Skeletal muscle satellite cell (primary cell): ENCODE measurements around the gene PNPLA1.

Experiments
- H3K27me3 ChIP-seq: 2 replicates; pipeline ENCODE4 v1.7.0; 2013; ENCODE audit warnings: low read length; ENCODE audit not compliant: control insufficient read depth, insufficient read depth
- H3K36me3 ChIP-seq: 2 replicates; pipeline ENCODE4 v1.7.0; 2013; ENCODE audit warnings: mild to moderate bottlenecking, control low read depth, low read length; ENCODE audit not compliant: insufficient read depth
- H3K4me1 ChIP-seq: 2 replicates; pipeline ENCODE4 v1.7.0; 2013; ENCODE audit warnings: low read length; ENCODE audit not compliant: control insufficient read depth, insufficient read depth
- H3K4me2 ChIP-seq: 2 replicates; pipeline ENCODE4 v1.7.0; 2013; ENCODE audit warnings: mild to moderate bottlenecking, low read length
- H3K4me3 ChIP-seq: 2 replicates; pipeline ENCODE4 v1.7.0; 2013; ENCODE audit warnings: low read length
- H3K9ac ChIP-seq: 2 replicates; pipeline ENCODE4 v1.7.0; 2013; ENCODE audit warnings: mild to moderate bottlenecking, low read depth, low read length, moderate library complexity
- H3K9me3 ChIP-seq: replicated peaks from 2 replicates; pipeline ENCODE4 v1.7.0; 2013; ENCODE audit warnings: mild to moderate bottlenecking, control low read depth, low read length

Gene PNPLA1

GRCh38 chr6:36273802-36274514, 4.1 kb downstream of the PNPLA1 start:
- Histone ChIP-seq H3K27me3 (peaks cover 83% of the 10 kb centered on the region), H3K9me3 (no peaks in the 10 kb centered on the region), H3K36me3 (no peaks in the 10 kb centered on the region), H3K4me3 (no peak overlapping the region), H3K4me1 (no peaks in the 10 kb centered on the region), H3K9ac (no peak overlapping the region), H3K4me2 (no peak overlapping the region)

GRCh38 chr6:36276581-36277536, 7.0 kb downstream of the PNPLA1 start:
- Histone ChIP-seq H3K27me3 (peaks cover 78% of the 10 kb centered on the region), H3K4me1 (no peaks in the 10 kb centered on the region), H3K36me3 (no peaks in the 10 kb centered on the region), H3K4me2 (no peak overlapping the region), H3K4me3 (no peak overlapping the region), H3K9me3 (no peaks in the 10 kb centered on the region), H3K9ac (no peak overlapping the region)

- Histone ChIP-seq H3K9me3 (no peaks in the 10 kb centered on the region), H3K4me3 (no peak overlapping the region), H3K4me2 (no peak overlapping the region), H3K36me3 (no peaks in the 10 kb centered on the region), H3K9ac (no peak overlapping the region), H3K27me3 (peaks cover 80% of the 10 kb centered on the region), H3K4me1 (no peaks in the 10 kb centered on the region)
These were observed 8.1 kb downstream of the PNPLA1 start for GRCh38 chr6:36277946-36278470.

- H3K4me3 ChIP-seq: no peak overlapping the region
- no peaks in the 10 kb centered on the region for H3K36me3 ChIP-seq
- no peak overlapping the region for H3K4me2 ChIP-seq
- H3K9ac ChIP-seq: no peak overlapping the region
- no peaks in the 10 kb centered on the region for H3K9me3 ChIP-seq
- H3K27me3 ChIP-seq: peaks cover 86% of the 10 kb centered on the region
- no peaks in the 10 kb centered on the region for H3K4me1 ChIP-seq
These were observed 10.6 kb downstream of the PNPLA1 start for GRCh38 chr6:36280467-36280866.

- H3K36me3 ChIP-seq: no peaks in the 10 kb centered on the region
- H3K4me3 ChIP-seq: no peak overlapping the region
- no peaks in the 10 kb centered on the region for H3K4me1 ChIP-seq
- H3K4me2 ChIP-seq: no peak overlapping the region
- H3K9me3 ChIP-seq: no peaks in the 10 kb centered on the region
- no peak overlapping the region for H3K9ac ChIP-seq
- H3K27me3 ChIP-seq: peaks cover 88% of the 10 kb centered on the region
These were observed 11.1 kb downstream of the PNPLA1 start for GRCh38 chr6:36280983-36281382.

- Histone ChIP-seq H3K27me3 (peaks cover 82% of the 10 kb centered on the region), H3K4me1 (no peaks in the 10 kb centered on the region), H3K4me3 (no peak overlapping the region), H3K9ac (no peak overlapping the region), H3K36me3 (no peaks in the 10 kb centered on the region), H3K9me3 (no peaks in the 10 kb centered on the region), H3K4me2 (no peak overlapping the region)
These were observed 13.7 kb downstream of the PNPLA1 start for GRCh38 chr6:36283608-36284007.

- Histone ChIP-seq H3K36me3 (no peaks in the 10 kb centered on the region), H3K27me3 (peaks cover 81% of the 10 kb centered on the region), H3K4me1 (no peaks in the 10 kb centered on the region), H3K9me3 (no peaks in the 10 kb centered on the region), H3K9ac (no peak overlapping the region), H3K4me2 (no peak overlapping the region), H3K4me3 (no peak overlapping the region)
These were observed 14.5 kb downstream of the PNPLA1 start for GRCh38 chr6:36284359-36284758.

- H3K4me3 ChIP-seq: no peak overlapping the region
- no peaks in the 10 kb centered on the region for H3K36me3 ChIP-seq
- H3K27me3 ChIP-seq: peaks cover 83% of the 10 kb centered on the region
- no peaks in the 10 kb centered on the region for H3K4me1 ChIP-seq
- no peaks in the 10 kb centered on the region for H3K9me3 ChIP-seq
- no peak overlapping the region for H3K4me2 ChIP-seq
- H3K9ac ChIP-seq: no peak overlapping the region
These were observed 15.4 kb downstream of the PNPLA1 start for GRCh38 chr6:36285187-36285671.

- Histone ChIP-seq H3K36me3 (no peaks in the 10 kb centered on the region), H3K27me3 (peaks cover 77% of the 10 kb centered on the region), H3K4me3 (no peak overlapping the region), H3K4me2 (no peak overlapping the region), H3K4me1 (peaks cover 4% of the 10 kb centered on the region), H3K9ac (no peak overlapping the region), H3K9me3 (no peaks in the 10 kb centered on the region)
These were observed 15.9 kb downstream of the PNPLA1 start for GRCh38 chr6:36285797-36286196.

- H3K27me3 ChIP-seq: peaks cover 73% of the 10 kb centered on the region
- H3K36me3 ChIP-seq: no peaks in the 10 kb centered on the region
- no peak overlapping the region for H3K9ac ChIP-seq
- no peak overlapping the region for H3K4me2 ChIP-seq
- no peak overlapping the region for H3K4me3 ChIP-seq
- H3K4me1 ChIP-seq: peaks cover 8% of the 10 kb centered on the region
- no peaks in the 10 kb centered on the region for H3K9me3 ChIP-seq
These were observed 17.0 kb downstream of the PNPLA1 start for GRCh38 chr6:36286858-36287257.

- Histone ChIP-seq H3K9ac (no peak overlapping the region), H3K27me3 (peaks cover 69% of the 10 kb centered on the region), H3K4me1 (peaks cover 8% of the 10 kb centered on the region), H3K9me3 (no peaks in the 10 kb centered on the region), H3K4me2 (no peak overlapping the region), H3K4me3 (no peak overlapping the region), H3K36me3 (no peaks in the 10 kb centered on the region)
These were observed 19.5 kb downstream of the PNPLA1 start for GRCh38 chr6:36289281-36289878.
